GM18519 (cell line): ENCODE results near the gene GATA6.

Experiments
- ATAC-seq: cut with Tn5 transposase; IDR thresholded peaks from one replicate; pipeline ENCODE4 v1.9.1; 2021; ENCODE audit warnings: mild to moderate bottlenecking, moderate library complexity; ENCODE audit not compliant: unreplicated experiment, low FRiP score

GATA6 gene

DNA sequence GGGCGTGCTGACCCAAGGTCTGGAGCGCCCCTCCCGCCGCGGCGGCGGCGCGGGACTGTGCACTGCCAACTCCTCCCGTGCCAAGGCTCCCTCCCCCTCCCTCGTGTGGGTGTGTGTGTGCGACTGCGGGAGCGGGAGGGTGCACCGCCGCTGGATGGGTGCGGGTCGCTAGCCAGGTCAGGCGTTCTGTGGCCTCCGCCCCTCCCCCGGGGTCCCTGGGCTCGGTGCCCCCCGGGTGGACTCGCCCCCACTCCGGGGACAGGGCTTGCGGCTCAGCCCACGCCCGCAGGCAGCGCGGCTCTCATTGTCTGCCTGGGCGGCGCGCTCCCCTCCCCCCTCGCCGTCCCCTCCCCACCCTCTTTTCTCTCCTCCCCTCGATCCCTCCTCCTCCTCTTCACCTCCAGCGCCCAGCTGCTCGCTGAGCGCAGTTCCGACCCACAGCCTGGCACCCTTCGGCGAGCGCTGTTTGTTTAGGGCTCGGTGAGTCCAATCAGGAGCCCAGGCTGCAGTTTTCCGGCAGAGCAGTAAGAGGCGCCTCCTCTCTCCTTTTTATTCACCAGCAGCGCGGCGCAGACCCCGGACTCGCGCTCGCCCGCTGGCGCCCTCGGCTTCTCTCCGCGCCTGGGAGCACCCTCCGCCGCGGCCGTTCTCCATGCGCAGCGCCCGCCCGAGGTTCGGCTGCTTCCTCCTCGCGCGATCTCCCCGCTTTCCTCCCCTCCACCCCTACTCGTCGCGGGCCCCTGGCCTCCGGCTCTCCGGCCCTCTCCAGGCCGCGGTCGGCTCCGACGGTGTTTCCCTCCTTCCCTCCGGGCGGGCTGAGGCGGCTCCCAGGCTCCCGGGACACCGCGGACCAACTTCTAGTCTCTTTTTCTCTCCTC is at the start of gene GATA6:
TSS of gene GATA6 (plus strand) at position 579 of the 878 bp plus-strand sequence. CDS start 1,556 bp downstream, outside the sequence.
- ATAC-seq: no peak

DNA sequence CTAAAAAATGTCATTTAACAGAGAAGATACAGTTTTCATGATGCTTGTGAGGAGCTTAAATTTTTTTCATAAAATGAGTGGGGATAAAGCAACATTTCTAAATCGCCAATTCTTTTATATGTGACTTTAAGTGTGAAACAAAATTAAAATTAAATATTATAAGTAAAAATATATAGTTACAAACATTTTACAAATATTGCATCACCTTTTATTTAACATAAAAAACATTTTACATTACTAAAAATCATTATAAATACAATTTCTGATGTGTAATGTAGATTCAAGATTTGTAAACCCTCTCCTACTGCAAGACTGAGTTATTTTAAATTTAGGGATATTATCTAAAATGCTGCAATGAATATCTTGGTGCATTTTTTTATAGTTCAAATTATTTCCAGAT is 44.4 kb upstream of the GATA6 start:
- no peak for ATAC-seq

DNA sequence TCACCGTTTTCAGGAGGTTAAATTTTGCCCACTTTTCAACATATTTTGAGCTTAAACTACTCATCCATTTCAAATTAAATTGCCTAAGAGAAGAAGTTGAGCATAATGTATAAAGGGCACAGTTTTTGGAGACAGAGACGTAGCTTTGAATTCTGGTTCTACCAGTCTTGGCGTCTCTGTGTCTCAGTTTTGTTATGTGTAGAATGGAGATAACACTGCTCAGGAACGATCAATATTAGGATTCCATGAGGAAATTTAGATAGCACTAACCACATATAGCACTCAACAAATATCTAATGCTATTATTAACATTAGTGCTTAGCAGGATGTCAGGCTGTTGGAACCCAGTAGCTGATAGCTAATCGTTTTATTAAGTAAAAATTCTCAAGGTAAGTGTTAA is 40.4 kb upstream of the GATA6 start:
- ATAC-seq: no peak

DNA sequence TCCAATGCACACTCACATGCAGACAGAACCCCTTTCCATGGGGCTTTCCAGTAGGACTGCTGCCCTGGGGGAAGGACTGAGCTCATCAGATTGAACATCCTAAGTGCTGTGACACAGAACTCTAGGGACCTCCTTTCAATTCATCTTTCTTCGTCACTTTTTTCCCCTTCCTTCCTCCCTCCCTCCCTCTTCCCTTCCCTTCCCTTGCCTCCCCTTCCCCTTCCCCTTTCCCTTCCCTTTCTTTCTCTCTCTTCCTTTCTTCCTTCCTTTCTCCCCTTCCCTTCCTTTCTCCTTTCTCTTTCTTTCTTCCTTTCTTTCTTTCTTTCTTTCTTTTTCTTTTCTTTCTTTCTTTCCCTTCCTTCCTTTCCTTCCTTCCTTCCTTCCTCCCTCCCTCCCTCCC is 39.6 kb upstream of the GATA6 start:
- no peak for ATAC-seq

DNA sequence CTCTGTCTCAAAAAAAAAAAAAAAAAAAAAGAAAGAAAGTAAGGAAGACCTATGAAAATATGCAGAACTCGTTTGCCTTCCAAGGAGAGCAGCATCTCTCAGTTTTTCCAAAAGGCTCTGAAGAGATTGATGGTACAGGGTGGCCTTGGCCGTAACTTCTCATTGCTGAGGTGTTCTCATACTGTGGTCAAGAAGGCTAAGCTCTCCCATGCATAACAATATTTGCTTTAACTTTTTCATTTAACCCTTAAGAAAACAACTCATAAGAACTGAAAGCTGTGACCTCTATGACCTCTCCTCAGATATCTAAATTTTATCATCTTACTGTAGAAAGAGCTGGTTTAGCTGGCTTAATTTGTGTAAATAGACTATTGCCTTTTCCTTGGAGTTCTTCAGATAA is 37.1 kb upstream of the GATA6 start:
- ATAC-seq: no peak

DNA sequence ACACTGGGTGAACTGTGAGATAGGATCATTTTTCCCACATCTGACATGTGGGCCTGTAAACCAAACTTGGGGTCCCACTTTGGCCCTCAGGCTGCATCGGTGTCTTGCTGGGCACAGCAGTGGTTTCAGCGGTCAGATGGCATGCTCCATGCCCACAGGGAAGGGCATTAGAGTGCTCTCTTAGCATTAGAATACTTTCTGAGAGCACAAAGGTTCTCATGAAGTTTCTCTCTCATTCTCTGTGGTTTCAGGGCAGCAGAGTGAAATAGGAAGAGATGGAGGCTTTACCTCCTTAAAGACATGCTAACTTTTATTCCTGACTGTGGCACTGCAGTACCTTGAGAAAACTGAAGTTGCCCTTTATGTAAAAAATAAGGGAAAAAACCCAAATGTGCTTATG is 36.6 kb upstream of the GATA6 start:
- no peak for ATAC-seq

DNA sequence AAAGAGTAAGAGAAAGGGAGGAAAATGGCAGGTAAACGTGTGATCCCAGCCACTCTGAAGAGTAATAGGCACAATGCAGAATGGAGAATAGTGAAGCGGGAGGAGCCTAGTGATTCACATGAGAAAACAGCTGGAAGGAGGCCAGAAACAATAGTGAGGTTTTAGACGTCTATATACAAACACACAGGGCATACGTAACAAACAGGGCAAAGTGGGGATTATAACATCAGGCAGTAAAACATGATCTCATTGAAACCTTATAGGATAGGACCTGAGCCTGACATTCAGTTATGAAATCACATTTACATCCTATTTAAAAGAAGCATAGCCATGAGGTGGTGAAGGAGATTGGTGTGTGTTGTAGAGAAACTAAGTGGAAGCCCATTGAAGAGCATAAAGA is 33.0 kb upstream of the GATA6 start:
- ATAC-seq: no peak

DNA sequence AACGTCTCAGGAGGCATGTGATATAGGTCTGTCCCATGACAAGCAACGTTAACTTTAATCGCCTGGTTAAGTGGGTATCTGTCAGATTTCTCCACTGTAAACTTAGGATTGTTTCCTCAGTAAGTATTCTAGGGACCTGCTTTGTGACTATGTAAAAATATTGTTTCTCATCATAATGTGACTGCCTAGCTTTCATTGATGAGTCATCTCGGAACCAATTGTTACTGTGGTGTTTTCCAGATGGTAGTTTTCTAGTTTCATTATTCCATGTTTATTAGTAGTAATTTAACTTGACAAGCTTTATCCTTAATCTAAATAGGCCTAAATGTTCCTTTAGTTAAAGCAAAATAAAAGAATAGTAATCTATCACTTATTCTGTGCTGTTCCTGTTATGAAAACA is 28.2 kb upstream of the GATA6 start:
- no peak for ATAC-seq

DNA sequence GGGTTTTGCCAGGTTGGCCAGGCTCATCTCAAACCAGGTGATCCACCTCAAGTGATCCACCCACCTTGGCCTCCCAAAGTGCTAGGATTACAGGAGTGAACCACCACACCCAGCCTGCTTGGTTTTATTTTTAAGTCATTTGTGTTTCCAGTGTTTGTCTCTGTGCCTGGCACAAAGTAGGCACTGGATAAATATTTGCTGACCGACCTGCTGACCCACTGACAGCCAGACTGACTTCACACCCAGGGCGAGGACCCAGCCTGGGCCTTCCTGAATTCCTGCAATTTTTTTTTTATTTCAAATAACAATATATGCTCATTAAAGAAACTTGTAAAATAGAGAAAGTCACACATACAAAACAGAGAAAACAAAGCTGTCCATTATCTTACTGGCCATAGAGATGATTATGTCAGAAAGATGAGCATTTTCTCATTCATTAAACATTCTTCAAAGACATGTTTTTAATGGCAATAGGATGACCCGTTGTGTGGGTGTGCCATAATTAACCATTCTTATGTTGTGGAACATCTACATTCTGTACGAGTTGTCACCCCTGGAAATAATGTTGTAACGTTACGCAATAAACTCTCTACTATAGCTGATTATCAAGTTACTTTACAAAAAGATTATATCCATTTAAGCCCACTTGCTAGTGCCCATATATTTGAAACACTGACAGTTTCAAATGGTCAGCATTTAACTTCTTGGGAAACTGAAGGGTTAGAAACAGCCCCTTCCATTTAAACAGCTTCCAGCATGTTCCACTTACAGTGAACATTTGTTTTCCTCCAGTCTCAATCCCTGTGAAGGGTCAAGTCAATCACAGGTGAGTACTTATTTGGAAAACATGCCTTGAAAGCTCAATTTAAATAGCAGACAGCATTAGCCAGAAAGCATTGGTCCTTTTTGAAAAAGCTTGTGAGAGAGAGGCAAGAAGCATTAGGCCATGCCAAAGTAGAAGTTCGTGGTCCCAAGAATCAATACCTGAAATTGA is 25.7 kb upstream of the GATA6 start:
- no peak for ATAC-seq

DNA sequence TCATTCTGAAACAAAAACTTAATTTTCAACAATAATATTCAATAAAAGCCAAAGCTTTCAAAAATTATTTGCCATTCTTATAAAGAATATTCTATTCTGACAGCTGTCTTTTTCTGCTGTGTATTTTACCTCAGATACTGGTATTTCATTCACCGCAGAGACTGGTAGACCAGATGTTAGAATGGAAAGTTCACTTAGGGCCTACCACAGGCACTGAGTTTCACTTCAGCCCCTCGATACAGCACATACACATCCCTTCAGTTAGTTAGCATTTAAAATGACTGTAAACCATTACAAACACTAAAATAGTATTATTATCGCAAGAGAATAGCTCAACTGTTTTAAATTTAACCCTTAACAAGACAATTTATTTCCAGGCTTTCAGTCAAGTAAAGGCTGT is 24.2 kb upstream of the GATA6 start:
- no peak for ATAC-seq

DNA sequence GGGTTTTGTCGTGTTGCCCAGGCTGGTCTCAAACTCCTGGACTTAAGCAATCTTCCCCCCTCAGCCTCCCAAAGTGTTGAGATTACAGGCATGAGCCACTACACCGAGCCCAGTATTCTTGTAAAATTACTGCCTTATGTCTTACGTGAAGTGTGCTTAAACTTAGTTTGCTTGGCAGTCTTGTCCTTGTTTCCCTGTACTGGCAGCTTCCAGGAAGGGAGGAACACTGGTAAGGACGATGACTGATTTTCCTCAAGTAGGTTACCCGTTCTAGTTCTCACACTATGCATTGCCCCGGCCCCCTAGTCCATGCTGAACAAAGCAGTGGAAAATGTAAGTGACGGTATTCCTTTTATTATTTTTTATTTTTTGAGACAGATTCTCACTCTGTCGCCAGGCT is 19.7 kb upstream of the GATA6 start:
- ATAC-seq: no peak

DNA sequence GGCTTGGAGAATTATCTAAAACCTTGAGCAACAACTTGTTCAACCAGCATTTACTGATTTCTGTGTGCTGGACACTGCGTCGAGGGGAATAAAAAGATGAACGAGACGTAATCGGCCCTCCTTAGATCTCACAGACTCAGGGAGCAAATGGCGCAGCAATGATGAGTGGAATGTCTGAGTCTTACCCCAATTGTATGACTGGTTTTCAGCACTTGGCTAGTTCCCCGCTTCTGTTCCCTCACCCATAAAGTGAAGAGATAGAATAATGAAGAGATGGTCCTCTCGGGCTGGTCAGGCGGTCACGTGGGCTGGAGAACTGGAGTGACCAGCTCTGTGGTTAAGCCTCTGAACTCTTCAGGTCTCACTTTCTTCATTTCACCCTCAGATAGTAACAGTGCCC is 17.3 kb upstream of the GATA6 start:
- ATAC-seq: no peak

DNA sequence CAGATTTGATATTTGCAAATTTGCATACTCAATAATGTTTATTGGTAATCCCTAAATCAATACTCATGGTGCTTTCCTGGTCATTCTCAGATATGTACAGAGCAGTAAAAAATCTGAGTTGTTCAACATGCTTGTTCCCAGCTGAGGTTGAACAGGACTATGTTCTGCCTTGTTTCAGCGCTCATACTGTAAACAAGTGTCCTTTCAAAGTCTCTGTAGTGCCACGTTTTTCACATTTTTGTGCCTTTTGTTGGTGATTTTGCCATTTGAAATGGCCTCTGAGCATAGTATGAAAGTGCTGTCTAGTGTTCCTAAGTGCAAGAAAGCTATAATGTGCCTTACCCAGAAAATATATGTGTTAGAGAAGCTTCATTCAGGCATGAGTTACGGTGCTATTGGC is 16.0 kb upstream of the GATA6 start:
- no peak for ATAC-seq

DNA sequence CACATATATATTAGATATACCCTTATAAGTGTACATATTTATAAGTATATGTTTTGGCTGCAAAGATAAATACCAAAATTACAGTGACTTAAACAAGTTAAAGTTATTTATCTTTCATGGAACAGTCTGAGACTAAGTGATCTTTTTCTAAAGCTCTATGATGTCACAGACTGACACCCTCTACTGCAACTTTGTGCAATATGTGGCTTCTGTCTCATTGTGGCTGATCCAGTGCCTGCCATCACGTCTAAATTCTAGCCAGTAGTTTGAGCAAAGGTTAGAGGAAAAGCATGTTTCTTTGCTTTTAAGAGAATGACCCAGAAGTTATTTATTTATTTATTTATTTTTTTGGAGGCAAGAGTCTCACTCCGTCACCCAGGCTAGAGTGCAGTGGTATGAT is 13.8 kb upstream of the GATA6 start:
- no peak for ATAC-seq

DNA sequence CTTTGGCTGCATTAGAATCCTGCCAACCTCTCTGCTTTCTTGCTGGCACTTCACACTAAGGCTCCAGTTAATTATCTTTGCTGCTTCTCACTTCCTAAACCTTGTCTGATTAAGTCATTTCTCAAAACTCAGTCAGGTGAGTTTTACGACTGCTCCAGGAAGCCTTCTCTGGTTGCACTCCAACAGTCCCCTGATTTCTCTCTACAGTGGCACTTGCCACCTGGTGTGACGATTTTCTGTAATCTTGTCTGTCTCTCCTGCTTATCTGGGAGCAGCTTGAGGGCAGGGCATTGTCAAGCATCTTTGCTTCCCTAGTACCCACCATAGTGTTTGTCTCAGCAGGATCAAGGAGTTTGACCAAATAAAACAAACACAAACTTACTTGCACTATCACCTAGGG is 10.4 kb upstream of the GATA6 start:
- no peak for ATAC-seq

DNA sequence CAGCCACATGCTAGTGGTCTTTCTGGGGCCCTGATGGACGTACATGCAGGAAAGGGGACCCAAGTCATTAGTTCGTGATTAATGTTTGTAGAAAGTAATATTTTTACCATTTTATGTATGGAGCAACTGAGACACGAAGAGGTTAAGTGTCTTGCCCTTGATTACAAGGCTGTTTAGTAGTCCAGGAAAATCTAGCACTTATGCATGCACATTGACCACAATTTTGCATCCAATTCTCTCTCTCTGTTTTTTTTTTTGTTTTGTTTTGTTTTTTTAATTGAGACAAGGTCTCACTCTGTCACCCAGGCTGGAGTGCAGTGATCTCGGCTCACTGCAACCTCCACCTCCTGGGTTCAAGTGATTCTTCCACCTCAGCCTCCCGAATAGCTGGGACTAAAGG is 8.3 kb upstream of the GATA6 start:
- no peak for ATAC-seq

DNA sequence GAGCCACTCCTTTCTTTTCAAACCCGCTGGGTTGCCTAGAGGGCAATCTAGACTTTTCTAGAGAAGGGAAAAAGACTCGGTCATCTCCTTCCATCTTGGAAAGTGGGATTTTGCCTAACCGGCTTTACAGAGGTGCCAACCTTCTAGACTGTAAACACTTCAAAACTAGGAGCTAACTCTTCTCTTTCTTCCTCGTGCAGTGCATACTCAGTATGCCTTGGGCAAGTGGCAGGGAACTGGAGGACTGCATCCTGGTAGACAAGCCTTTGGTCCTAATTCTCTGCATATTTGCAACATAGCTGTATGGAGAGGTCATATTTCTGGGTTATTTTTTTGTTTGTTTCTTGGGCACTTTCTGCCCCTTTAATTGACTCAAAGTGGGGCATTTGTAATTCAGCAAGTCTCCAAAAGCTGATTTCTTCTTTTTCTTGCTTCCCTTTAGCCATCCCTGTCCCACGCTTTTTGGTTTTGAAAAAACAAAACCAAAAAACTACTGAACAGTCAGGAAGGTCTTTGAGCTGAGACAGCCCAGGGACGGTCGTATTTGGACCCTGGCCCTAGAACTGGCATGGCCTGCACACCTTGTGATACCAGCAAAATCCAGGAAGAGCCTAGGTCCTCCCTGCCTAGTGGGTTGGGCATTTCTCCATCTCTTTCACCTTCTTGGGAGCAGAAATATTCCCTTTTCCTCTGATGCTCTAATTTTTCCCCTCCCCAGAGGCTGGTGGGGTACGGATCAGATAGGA is 5.8 kb upstream of the GATA6 start:
- ATAC-seq: no peak

DNA sequence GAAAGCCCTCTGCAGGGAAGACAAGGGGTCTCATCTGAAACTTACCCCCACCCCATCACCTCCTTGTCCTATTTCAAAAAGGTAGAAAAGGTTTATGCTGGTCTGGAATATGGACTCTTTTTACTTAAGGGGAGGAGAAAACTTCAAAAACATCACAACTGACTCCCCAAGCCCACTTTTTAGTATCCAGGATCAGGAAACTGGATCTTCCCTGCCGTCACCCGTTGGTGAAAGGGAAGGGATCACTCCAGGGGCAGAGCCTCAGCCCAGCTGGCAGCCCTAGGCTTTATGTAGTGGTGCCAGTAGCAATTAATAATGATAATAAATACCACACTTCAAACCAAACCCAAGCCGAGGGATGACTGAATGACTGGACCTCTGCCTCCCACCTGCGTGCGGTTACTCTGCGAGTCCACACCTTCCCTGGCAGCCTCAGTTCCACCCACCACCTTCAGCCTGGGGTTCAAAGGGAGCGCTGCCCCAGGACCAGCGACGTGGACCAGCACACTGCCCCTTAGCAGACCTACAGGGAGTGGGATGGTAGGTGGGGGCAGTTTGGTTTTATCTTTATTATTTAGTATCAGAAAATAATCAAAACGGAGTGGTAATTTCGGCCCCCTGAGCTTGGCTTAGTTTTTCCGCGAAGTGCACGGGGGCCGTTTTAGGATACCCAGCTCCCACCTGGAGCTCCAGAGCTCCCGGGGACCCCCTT is 4.9 kb upstream of the GATA6 start:
- no peak for ATAC-seq

DNA sequence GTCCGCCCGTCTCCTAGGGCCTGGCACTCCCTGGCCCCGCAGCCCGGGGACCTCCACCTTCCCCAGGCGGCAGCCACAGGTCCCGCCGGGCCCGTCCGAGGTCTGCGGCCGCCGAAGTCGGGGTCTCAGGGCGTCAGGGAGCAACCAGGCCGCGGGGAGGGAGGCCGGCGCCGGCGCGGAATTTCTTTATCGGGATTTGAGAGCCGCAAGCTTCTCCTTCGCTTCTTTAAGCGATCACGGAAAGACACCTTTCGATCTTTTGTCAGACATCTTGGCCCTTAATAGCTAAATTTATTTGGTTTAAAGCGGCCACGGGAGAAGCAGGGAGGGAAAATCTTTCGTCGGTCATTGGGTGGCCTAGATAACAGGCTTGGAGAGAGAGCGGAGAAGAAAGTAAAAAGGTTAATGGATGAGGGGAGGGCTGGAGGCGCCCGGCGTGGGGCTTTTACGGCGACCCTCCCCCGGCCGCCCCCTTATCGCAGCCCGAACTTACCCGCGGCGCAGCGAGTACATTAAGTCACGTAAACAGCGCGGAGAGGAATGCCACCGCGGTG is 4.3 kb upstream of the GATA6 start:
- ATAC-seq: no peak

DNA sequence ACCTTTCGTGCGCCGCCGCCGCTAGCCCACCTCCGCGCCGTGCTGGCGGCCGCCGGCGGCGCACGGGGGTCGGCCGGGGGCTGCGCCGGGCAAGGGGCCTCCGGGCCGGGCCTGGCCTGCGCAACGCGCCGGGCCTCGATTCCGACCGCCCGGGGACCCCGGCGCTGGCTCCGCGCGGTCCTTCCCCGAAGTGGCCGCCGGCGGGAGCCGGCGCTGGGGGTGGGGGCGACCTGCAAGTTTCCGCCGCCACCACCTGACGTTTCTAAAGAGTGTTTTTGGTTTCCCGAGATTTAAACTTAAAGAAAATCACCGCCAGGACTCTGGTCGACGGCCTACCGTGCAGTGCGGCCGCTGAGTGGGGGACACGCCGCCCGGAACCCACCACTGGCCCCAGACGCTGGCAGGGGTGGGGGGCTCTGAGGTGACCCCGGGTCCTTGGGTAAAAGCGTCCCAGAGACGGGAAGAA is 3.8 kb upstream of the GATA6 start:
- no peak for ATAC-seq
